Left lung (tissue), 10 donors: ENCODE measurements around the gene FERMT1. TPM values are rescaled to one million over a fixed set of nuclear protein-coding genes. Genes with fewer than 3 reads are reported as not detected.

ENCODE experiments used
- ATAC-seq: fragments of 200-7000 bp; cut with Tn5 transposase; one replicate; pipeline ENCODE4 v1.9.1; 2020; ENCODE audit warnings: moderate library complexity
- DNase-seq, 4 donors: peaks; one replicate each; pipeline ENCODE4 v3.0.0-alpha.2; 2013 to 2020
- H3K27ac ChIP-seq, 2 donors: fragments of 200-600 bp; sonication (generic) in 1 of 2; one replicate each; pipeline versions ENCODE4 v1.5.0 to v1.8.0; 2020 to 2021
- H3K27me3 ChIP-seq, 2 donors: fragments of 200-600 bp; sonication (generic) in 1 of 2; one replicate each; pipeline versions ENCODE4 v1.5.0 to v1.8.0; 2020 to 2021
- H3K36me3 ChIP-seq, 2 donors: fragments of 200-600 bp; sonication (generic) in 1 of 2; one replicate each; pipeline versions ENCODE4 v1.5.0 to v1.8.0; 2020 to 2021
- H3K4me1 ChIP-seq, 2 donors: fragments of 200-600 bp; one replicate each; pipeline ENCODE4 v1.8.0; 2021
- H3K4me3 ChIP-seq, 2 donors: fragments of 200-600 bp; sonication (generic) in 1 of 2; one replicate each; pipeline versions ENCODE4 v1.5.0 to v1.8.0; 2020 to 2021; ENCODE audit warnings: mild to moderate bottlenecking in 1 of 2
- H3K9me3 ChIP-seq, 2 donors: fragments of 200-600 bp; sonication (generic) in 1 of 2; one replicate each; pipeline versions ENCODE4 v1.5.0 to v1.8.0; 2020 to 2021
- CTCF ChIP-seq, 2 donors: fragments of 200-600 bp; sonication (generic) in 1 of 2; IDR thresholded peaks; one replicate each; pipeline versions ENCODE4 v1.5.0 to v1.8.0; 2021; ENCODE audit warnings: antibody characterized with exemption in 2 of 2
- intact Hi-C, 2 donors: fragments of 100-400 bp; cut with DNase I; formaldehyde crosslinking; loops; one replicate each; pipeline versions ENCODE4 v1.11.2 to v1.14.2; 2022
- polyA plus RNA-seq, 6 donors: library from polyadenylated mRNA; unstranded; fragments of 120-200 nt; gene quantifications; one replicate each; pipeline ENCODE4 v1.2.1, GENCODE V29; 2013; ENCODE audit not compliant: insufficient read length in 6 of 6
- total RNA-seq, 2 donors: library from RNA; stranded (reverse); fragmentation: NEBNext Ultra II Directional; extraction: Animal tissue kit (Norgen Biotek cat#: 25700); gene quantifications; one replicate each; pipeline ENCODE4 v1.2.1, GENCODE V29; 2021
- donor health status: DM: no; HTN: yes; CAD: no.
- donor health status: DM: no; HTN: no; CAD: no.

FERMT1 gene
- total and polyA plus RNA-seq, 8 donors: 3.1 to 7.2 (median 4.9) TPM

- ATAC-seq (no peak), DNase-seq (no peak)
- no peak for TF ChIP-seq CTCF (IDR thresholded peaks at IDR 0.05)
- intact Hi-C loops: no loop called here
- H3K4me1 ChIP-seq: no peaks in the 10 kb centered on the region
- no peak overlapping the region for H3K27ac ChIP-seq
- H3K4me3 ChIP-seq: no peak overlapping the region
- no peaks in the 10 kb centered on the region for H3K9me3 ChIP-seq
- H3K27me3 ChIP-seq: no peaks in the 10 kb centered on the region
- peaks cover 0 to 57% of the 10 kb centered on the region in 2 donors for H3K36me3 ChIP-seq
Observed at GRCh38 chr20:6044115-6044514, 78.7 kb downstream of the FERMT1 start.

DNA sequence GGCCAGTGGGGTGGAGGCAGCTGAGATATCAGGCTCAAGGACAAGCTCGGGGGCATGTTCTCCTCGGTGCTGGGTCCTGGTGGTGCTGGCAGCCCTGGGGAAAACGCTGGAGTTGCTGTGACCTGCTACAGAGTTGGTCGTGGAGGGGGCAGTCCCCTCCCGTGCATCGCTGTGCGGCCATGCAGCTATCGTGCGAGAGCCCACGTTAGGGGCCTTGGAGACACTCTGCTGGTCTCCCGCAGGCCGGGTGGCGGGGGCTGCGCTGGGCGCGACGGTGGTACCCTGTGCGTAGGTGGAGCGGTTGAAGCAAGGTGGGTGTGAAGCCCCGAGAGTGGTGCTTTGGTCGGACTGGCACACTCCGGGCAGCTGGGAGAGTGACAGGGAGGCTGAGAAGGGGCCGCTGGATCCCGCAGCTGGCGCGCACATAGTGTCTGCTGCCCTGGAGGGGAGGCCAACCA lies 81.0 kb downstream of the FERMT1 start:
- no peak for TF ChIP-seq CTCF (IDR thresholded peaks at IDR 0.05)
- Histone ChIP-seq H3K27me3 (no peaks in the 10 kb centered on the region), H3K36me3 (peaks cover 0 to 80% of the 10 kb centered on the region in 2 donors), H3K4me1 (no peaks in the 10 kb centered on the region), H3K9me3 (no peaks in the 10 kb centered on the region), H3K27ac (no peak overlapping the region), H3K4me3 (no peak overlapping the region)
- no peak for DNase-seq
- intact Hi-C loops: no loop called here
- ATAC-seq: no peak

DNA sequence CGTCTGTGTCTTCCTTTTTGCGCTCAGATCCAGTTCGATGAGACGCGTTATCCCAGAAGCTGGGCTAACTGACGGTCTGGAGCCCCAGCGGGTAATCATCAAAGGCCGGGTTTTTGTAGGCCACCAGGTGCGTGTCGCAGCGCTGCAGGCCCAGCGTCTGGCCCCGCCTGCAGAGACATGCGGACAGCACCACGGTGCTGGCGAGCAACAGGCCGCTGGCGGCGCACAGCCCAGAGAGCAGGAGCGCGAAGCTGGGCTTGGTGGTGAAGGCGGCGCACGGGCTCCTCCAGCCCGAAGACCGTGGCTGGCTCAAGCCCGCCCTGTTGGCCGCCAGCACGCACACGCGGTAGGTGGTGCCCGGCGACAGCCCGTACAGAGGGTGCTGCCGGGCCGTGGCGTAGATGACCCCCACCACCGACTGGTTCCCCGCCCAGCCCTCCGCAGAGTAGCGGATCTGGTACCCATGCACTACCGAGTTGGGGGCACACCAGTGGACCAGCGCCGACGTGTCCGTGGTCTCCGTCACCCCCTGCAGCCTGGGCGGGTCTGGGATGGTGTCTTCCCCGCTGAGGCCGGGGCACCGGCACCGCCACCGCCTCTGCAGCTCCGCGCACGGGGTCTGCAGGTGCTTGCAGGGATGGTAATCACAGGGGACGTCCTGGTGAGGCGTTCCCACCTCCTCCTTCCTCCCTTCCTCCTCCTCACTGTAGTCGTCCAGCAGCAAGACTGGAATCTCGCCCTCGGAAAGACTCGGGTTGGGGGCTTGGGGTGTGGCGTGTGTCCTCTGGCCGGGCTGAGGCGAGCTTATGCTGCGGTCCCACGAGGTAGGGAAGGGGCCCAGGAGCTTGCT lies 81.6 kb downstream of the FERMT1 start:
- no peak for DNase-seq
- ATAC-seq: no peak
- no peaks in the 10 kb centered on the region for H3K9me3 ChIP-seq
- TF ChIP-seq CTCF (IDR thresholded peaks at IDR 0.05): no peak
- H3K4me3 ChIP-seq: no peak overlapping the region
- peaks cover 0 to 86% of the 10 kb centered on the region in 2 donors for H3K36me3 ChIP-seq
- H3K27ac ChIP-seq: no peak overlapping the region
- H3K4me1 ChIP-seq: no peaks in the 10 kb centered on the region
- intact Hi-C loops: no loop called here
- no peaks in the 10 kb centered on the region for H3K27me3 ChIP-seq

- no peaks in the 10 kb centered on the region for H3K27me3 ChIP-seq
- H3K9me3 ChIP-seq: no peaks in the 10 kb centered on the region
- H3K36me3 ChIP-seq: peaks cover 0 to 93% of the 10 kb centered on the region in 2 donors
- no peak overlapping the region for H3K4me3 ChIP-seq
- H3K27ac ChIP-seq: no peak overlapping the region
- no peaks in the 10 kb centered on the region for H3K4me1 ChIP-seq
- no peak for TF ChIP-seq CTCF (IDR thresholded peaks at IDR 0.05)
- intact Hi-C loops: no loop called here
- no peak for ATAC-seq
- no peak for DNase-seq
Observed at GRCh38 chr20:6040540-6040939, 82.3 kb downstream of the FERMT1 start.

- no peak for ATAC-seq
- Histone ChIP-seq H3K27me3 (no peaks in the 10 kb centered on the region), H3K27ac (no peak overlapping the region), H3K9me3 (no peaks in the 10 kb centered on the region), H3K4me1 (peaks cover 0 to 4% of the 10 kb centered on the region in 2 donors), H3K4me3 (no peak overlapping the region), H3K36me3 (peaks cover 0 to 99% of the 10 kb centered on the region in 2 donors)
- no peak for DNase-seq
- TF ChIP-seq CTCF (IDR thresholded peaks at IDR 0.05): no peak
- intact Hi-C loops: no loop called here
Observed at GRCh38 chr20:6039766-6040165, 83.1 kb downstream of the FERMT1 start.
